Measurements from ENCODE around the gene ART4.

Gene ART4

GRCh38 chr12:14802247-14802646 lies 41.1 kb downstream of the ART4 start:
- TF ChIP-seq CTCF (conservative IDR thresholded peaks at IDR 0.05; ENCODE audit: low read length): no peak
- peak overlapping the region; percentile 83 for H3K4me3 ChIP-seq (ENCODE audit: low read length)
- no peak for DNase-seq (ENCODE audit: low read depth)

- no peak for DNase-seq (ENCODE audit: low read depth)
- no peak for TF ChIP-seq CTCF (conservative IDR thresholded peaks at IDR 0.05; ENCODE audit: low read length)
- no peak overlapping the region for H3K4me3 ChIP-seq (ENCODE audit: low read length)
These were observed 48.3 kb downstream of the ART4 start for GRCh38 chr12:14795028-14795448.

- DNase-seq (ENCODE audit: low read depth): no peak
- no peak for TF ChIP-seq CTCF (conservative IDR thresholded peaks at IDR 0.05; ENCODE audit: low read length)
- no peak overlapping the region for H3K4me3 ChIP-seq (ENCODE audit: low read length)
These were observed 57.8 kb downstream of the ART4 start for GRCh38 chr12:14785568-14785967.

GRCh38 chr12:14784471-14784870 lies 58.9 kb downstream of the ART4 start:
- no peak overlapping the region for H3K4me3 ChIP-seq (ENCODE audit: low read length)
- TF ChIP-seq CTCF (conservative IDR thresholded peaks at IDR 0.05; ENCODE audit: low read length): no peak
- DNase-seq (ENCODE audit: low read depth): no peak

GRCh38 chr12:14782756-14783155 lies 60.6 kb downstream of the ART4 start:
- no peak for DNase-seq (ENCODE audit: low read depth)
- TF ChIP-seq CTCF (conservative IDR thresholded peaks at IDR 0.05; ENCODE audit: low read length): no peak
- H3K4me3 ChIP-seq (ENCODE audit: low read length): no peak overlapping the region

GRCh38 chr12:14781563-14781962 lies 61.8 kb downstream of the ART4 start:
- no peak for TF ChIP-seq CTCF (conservative IDR thresholded peaks at IDR 0.05; ENCODE audit: low read length)
- no peak overlapping the region for H3K4me3 ChIP-seq (ENCODE audit: low read length)
- no peak for DNase-seq (ENCODE audit: low read depth)

- no peak for TF ChIP-seq CTCF (conservative IDR thresholded peaks at IDR 0.05; ENCODE audit: low read length)
- no peak for DNase-seq (ENCODE audit: low read depth)
These were observed 62.5 kb downstream of the ART4 start for GRCh38 chr12:14780859-14781258.

More at GRCh38 chr12:14780859-14781258, 62.5 kb downstream of the ART4 start:
- H3K4me3 ChIP-seq (ENCODE audit: low read length): peak overlapping the region; percentile 28; the same call in 1 of the 2 replicates
